ENCODE results near the gene RAB11FIP3. TPM values are rescaled to one million over a fixed set of nuclear protein-coding genes. Genes with fewer than 3 reads are reported as not detected.

Gene RAB11FIP3
- total RNA-seq, 1 experiment from 2014 or later = 35.8 TPM

GRCh38 chr16:397736-398332 lies 27.6 kb upstream of the RAB11FIP3 start:
- POLR2A ChIA-PET = no interaction called here

DNA sequence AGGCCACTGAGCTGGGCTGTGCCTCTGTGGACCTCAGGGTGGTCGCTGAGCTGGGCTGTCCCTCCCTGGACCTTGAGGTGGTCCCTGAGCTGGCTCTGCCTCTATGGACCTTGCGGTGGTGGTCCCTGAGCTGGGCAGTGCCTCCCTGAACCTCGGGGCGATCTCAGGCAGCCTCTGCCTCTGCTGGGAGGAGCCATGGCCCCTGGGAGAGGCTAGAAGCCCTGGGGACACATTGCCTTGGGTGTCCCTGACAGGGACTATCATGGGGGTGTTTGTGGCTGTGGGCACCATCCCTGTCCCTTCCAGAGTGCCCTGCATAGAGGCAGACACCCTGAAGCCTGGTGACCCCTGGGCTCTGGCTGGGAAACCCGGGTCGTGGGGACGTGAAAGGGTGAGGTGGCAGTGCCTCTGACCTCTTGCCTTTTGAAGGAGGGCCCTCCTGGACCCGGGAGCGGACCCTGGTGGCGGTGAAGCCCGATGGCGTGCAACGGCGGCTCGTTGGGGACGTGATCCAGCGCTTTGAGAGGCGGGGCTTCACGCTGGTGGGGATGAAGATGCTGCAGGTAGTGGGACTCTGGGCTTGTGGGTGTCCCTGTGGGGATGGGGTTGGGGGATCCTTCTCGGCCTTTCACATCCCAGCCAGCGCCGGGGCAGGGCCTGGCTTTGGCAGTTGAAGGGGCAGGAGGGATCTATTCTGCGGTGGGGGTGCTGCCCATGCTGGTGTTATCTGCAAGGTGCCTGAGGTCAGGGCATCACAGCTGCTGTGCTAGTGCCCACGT lies 26.7 kb upstream of the RAB11FIP3 start:
- peaks cover 11% of the 10 kb centered on the region; the same call in 1 of the 2 replicates for H3K4me1 ChIP-seq
- CTCF ChIA-PET = interaction anchor here (1.0 kb wide), 1 partner anchor 18 kb away, joined by 3 read pairs; no protein-coding TSS in a partner anchor
- H3K36me3 ChIP-seq (ENCODE audit: control insufficient read depth, insufficient read depth, low read length) = peaks cover 3% of the 10 kb centered on the region
- TF ChIP-seq, protein P1, sequence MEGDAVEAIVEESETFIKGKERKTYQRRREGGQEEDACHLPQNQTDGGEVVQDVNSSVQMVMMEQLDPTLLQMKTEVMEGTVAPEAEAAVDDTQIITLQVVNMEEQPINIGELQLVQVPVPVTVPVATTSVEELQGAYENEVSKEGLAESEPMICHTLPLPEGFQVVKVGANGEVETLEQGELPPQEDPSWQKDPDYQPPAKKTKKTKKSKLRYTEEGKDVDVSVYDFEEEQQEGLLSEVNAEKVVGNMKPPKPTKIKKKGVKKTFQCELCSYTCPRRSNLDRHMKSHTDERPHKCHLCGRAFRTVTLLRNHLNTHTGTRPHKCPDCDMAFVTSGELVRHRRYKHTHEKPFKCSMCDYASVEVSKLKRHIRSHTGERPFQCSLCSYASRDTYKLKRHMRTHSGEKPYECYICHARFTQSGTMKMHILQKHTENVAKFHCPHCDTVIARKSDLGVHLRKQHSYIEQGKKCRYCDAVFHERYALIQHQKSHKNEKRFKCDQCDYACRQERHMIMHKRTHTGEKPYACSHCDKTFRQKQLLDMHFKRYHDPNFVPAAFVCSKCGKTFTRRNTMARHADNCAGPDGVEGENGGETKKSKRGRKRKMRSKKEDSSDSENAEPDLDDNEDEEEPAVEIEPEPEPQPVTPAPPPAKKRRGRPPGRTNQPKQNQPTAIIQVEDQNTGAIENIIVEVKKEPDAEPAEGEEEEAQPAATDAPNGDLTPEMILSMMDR (IDR thresholded peaks at IDR 0.05; ENCODE audit: insufficient read depth in 1 of 2, low read depth in 1 of 2, low read length in 1 of 2, severe bottlenecking in 1 of 2, unreplicated experiment in 1 of 2) = no peak
- no peak for DNase-seq
- no peaks in the 10 kb centered on the region for H3K27me3 Mint-ChIP-seq (ENCODE audit: insufficient read depth, unreplicated experiment)
- no peak overlapping the region for H3K27ac Mint-ChIP-seq (ENCODE audit: unreplicated experiment)
- H3K4me1 Mint-ChIP-seq (ENCODE audit: low read depth, unreplicated experiment) = no peaks in the 10 kb centered on the region
- intact Hi-C loops (cut with micrococcal nuclease; ENCODE audit: unreplicated experiment) = no loop called here
- H3K4me3 ChIP-seq (ENCODE audit: low read depth, low read length) = no peak overlapping the region
- no peaks in the 10 kb centered on the region for H3K9me3 ChIP-seq
- no TSS peak for BruUV-seq (replicated peaks)
- POLR2A ChIA-PET = no interaction called here
- no peaks in the 10 kb centered on the region for H3K27me3 ChIP-seq (replicated peaks; ENCODE audit: control insufficient read depth, insufficient read depth, low read length)
- H3K36me3 Mint-ChIP-seq (ENCODE audit: insufficient read depth, unreplicated experiment) = peaks cover 30% of the 10 kb centered on the region
- peak overlapping the region; percentile 58 for H3K4me3 Mint-ChIP-seq (ENCODE audit: unreplicated experiment)
- no peaks in the 10 kb centered on the region for H3K9me3 Mint-ChIP-seq (ENCODE audit: unreplicated experiment)

More at GRCh38 chr16:397736-398332, 27.6 kb upstream of the RAB11FIP3 start:
- Histone ChIP-seq H3K36me3 (ENCODE audit: control insufficient read depth, insufficient read depth, low read length) (peaks cover 3% of the 10 kb centered on the region), H3K4me1 (0 out of 2 replicates have a peak, but pooled peaks cover 4% of the 10 kb centered on the region), H3K4me3 (ENCODE audit: low read depth, low read length) (no peak overlapping the region), H3K27me3 (replicated peaks; ENCODE audit: control insufficient read depth, insufficient read depth, low read length) (no peaks in the 10 kb centered on the region), H3K9me3 (no peaks in the 10 kb centered on the region)
- H3K9me3 Mint-ChIP-seq (ENCODE audit: unreplicated experiment) = no peaks in the 10 kb centered on the region
- TF ChIP-seq, protein P1 (IDR thresholded peaks at IDR 0.05; ENCODE audit: insufficient read depth in 1 of 2, low read depth in 1 of 2, low read length in 1 of 2, severe bottlenecking in 1 of 2, unreplicated experiment in 1 of 2) = no peak
- peaks cover 30% of the 10 kb centered on the region for H3K36me3 Mint-ChIP-seq (ENCODE audit: insufficient read depth, unreplicated experiment)
- DNase-seq = peak in 1 of 2 experiments; percentile 30
- BruUV-seq (replicated peaks) = no TSS peak
- CTCF ChIA-PET = interaction anchor here (0.6 to 1.0 kb wide), 2 partner anchors 17 to 45 kb away, joined by 3 read pairs; partner anchors contain the start of gene AXIN1
- intact Hi-C loops (cut with micrococcal nuclease; ENCODE audit: unreplicated experiment) = no loop called here
- no peaks in the 10 kb centered on the region for H3K27me3 Mint-ChIP-seq (ENCODE audit: insufficient read depth, unreplicated experiment)
- H3K4me3 Mint-ChIP-seq (ENCODE audit: unreplicated experiment) = peak overlapping the region; percentile 58
- no peak overlapping the region for H3K27ac Mint-ChIP-seq (ENCODE audit: unreplicated experiment)
- H3K4me1 Mint-ChIP-seq (ENCODE audit: low read depth, unreplicated experiment) = no peaks in the 10 kb centered on the region

- TF ChIP-seq, protein P1 (IDR thresholded peaks at IDR 0.05; ENCODE audit: insufficient read depth in 1 of 2, low read depth in 1 of 2, low read length in 1 of 2, severe bottlenecking in 1 of 2, unreplicated experiment in 1 of 2) = no peak
- POLR2A ChIA-PET = no interaction called here
- CTCF ChIA-PET = no interaction called here
- Histone ChIP-seq H3K4me3 (ENCODE audit: low read depth, low read length) (no peak overlapping the region), H3K9me3 (no peaks in the 10 kb centered on the region), H3K27me3 (replicated peaks; ENCODE audit: control insufficient read depth, insufficient read depth, low read length) (no peaks in the 10 kb centered on the region), H3K36me3 (ENCODE audit: control insufficient read depth, insufficient read depth, low read length) (peaks cover 3% of the 10 kb centered on the region), H3K4me1 (peaks cover 11% of the 10 kb centered on the region; the same call in 1 of the 2 replicates)
- Mint-ChIP-seq H3K27ac (ENCODE audit: unreplicated experiment) (no peak overlapping the region), H3K4me1 (ENCODE audit: low read depth, unreplicated experiment) (no peaks in the 10 kb centered on the region), H3K9me3 (ENCODE audit: unreplicated experiment) (no peaks in the 10 kb centered on the region), H3K27me3 (ENCODE audit: insufficient read depth, unreplicated experiment) (no peaks in the 10 kb centered on the region), H3K4me3 (ENCODE audit: unreplicated experiment) (peak overlapping the region; percentile 24), H3K36me3 (ENCODE audit: insufficient read depth, unreplicated experiment) (peaks cover 30% of the 10 kb centered on the region)
- no TSS peak for BruUV-seq (replicated peaks)
- DNase-seq = no peak
- intact Hi-C loops (cut with micrococcal nuclease; ENCODE audit: unreplicated experiment) = no loop called here
Observed at GRCh38 chr16:399340-400019, 26.0 kb upstream of the RAB11FIP3 start.

Measured in Caco-2 (cell line).